Hypothalamus (tissue), 51 donors: ENCODE measurements around the gene TCF12.

Experiments used
- DNase-seq, 51 donors: peaks; one replicate each; lab custom pipeline; 2025; lab: John Stamatoyannopoulos, UW

The TCF12 gene

GRCh38 chr15:56918046-56918938 lies at the start of gene TCF12:
TSS of gene TCF12 (plus strand) at chr15:56918644. CDS start at chr15:56919914, 1,270 bp downstream.
- DNase-seq = peak; percentile 49 to 97 (median 88)

DNA sequence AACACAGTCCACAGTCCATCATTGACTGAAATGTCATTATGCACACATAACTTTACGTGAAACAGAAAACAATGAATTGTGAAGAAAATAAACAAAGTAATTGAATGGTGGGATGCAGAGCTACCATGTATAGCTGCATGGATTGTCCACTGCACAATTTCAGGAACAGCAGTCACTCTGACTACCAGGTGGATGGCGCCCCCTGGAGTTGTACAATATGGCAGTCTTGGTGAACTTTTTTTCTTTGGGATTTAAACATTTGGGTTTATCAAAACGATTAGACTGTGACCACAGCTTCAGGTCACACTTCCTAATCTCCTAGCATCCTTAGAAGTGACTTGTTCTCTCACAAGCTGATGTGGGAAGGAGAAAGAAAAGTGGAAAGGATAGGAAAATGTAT lies 48.9 kb upstream of the TCF12 start:
- peak in 29 of 51 donors; percentile 1 to 60 (median 18) for DNase-seq

- DNase-seq = peak in 1 of 51 donors; percentile 22
Measured at GRCh38 chr15:56871185-56871584, 47.3 kb upstream of the TCF12 start.

- peak in 1 of 51 donors; percentile 30 for DNase-seq
Measured at GRCh38 chr15:56871867-56872266, 46.6 kb upstream of the TCF12 start.

DNA sequence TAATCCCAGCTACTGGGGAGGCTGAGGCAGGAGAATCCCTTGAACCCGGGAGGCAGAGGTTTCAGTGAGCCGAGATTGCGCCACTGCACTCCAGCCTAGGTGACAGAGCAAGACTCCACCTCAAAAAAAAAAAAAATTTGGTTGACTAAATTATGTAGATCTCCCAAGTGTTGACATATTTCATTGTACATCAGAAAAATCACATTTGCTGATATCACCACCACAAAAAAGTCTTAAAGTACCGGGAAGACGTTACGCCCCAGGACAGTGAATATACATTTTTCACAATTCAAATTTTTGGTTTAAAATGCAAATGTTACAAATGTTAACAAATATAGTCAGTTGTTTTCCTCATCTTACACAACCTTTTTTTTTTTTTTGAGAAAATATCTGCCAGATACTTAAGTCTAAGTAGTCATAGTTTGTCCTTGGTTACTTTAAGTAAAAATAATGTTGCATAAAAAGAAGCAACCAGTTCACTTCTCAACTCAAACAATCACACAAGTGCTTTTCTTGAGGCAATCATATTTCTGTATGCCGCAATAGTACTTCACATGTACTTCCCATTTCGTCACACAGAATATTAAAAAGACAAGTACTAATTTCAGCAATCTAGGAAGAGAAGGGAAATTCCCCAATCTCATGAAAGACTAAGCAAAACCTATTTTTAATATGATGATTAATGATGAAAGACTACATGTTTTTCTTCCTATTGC lies 41.0 kb upstream of the TCF12 start:
- no peak for DNase-seq

DNA sequence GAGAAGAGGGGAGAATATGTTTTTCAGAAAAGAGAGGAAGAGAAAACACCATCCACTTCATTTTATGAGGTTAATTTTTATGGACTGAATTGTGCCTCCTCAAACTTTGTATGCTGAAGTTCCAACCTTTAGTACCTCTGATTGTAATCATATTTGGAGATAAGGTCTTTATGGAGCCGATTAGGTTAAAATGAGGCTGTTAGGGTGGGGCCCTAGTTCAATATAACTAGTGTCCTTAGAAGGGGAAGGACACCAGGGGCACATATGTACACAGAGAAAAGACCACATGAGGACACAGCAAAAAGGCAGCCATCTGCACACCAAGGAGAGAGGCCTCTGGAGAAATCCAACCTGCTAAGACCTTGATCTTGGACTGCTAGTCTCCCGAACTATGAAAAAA lies 38.9 kb upstream of the TCF12 start:
- DNase-seq = no peak

DNA sequence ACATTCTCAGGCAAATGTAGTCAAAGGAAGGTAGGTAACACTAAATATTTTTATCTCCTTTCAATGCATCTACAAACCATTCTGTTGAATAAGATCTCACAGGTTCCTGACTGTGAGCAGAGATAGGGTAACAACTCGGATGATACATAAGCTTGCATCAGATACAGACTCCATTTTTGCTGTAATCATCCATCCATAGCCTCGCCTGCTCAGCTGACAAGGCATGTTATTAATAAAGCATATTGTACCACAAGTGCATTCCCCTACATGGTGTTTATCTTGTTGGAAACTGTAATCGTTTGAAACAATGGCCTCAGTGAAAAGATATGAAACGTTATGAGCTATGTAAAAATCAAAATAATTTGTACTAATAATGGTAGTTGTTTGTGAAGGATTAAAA lies 35.4 kb upstream of the TCF12 start:
- no peak for DNase-seq

GRCh38 chr15:56886363-56886931 lies 32.0 kb upstream of the TCF12 start:
- peak in 6 of 51 donors; percentile 1 to 49 (median 24) for DNase-seq

- DNase-seq = peak; percentile 49 to 95 (median 90)
Measured at GRCh38 chr15:56886932-56887781, 31.3 kb upstream of the TCF12 start.

DNA sequence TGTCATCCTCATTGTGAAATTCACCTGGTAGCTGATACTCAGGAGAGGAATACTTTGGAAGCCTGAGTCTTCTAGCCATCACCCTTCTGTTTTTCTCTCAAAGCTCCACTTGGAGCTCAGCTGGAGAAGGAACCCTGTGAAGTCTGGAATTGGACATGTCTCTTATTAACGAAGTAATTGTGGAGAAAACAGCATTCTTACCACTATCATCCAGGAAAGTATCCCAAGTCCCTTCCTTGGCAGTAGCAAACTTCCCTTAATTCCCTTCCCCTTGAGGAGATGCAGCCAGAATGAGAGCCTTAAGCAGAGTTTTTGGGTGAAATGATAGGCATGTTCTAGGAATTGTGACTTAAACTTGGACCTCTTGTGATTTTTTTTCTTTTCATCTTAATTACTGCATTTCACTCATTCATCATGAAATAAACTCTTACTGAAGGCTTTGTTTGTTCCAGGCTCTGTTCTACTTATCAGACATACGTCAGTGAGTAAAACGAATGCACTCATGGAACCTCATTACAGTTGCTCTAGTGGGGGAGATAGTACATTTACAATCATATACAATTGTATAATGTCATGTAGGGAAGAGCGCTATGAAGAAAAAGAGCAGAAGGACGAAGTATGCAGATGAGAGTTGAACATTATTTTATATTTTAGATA lies 30.5 kb upstream of the TCF12 start:
- peak in 1 of 51 donors; percentile 79 for DNase-seq

GRCh38 chr15:56890038-56890437 lies 28.4 kb upstream of the TCF12 start:
- no peak for DNase-seq

DNA sequence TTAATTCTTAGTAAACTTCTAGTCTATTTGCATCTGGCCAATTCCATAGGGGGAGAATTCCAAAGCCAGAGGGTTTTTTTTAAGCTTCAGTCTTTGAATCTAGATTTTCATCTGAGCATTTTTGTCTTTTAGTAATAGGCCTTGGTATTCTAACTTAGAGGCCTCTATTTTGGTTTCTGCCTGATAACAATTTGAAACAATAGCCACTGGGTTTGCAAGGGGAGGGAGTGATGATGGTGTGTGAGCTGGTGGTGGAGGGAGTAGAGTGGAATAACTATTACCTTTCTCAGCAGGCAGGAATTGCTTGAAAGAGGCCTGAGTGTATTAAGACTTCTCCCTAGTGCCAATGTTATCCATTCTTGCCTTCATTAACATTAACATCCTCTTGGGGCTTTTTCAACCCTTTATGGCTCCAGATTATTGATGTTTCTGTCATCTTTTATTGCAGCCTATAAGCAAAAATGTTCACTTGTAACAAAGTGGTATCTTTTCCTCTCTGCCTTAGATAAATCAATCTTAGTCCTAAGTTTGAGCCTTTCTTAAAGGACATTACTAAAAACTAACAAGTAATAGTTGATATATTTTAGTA lies 26.5 kb upstream of the TCF12 start:
- no peak for DNase-seq

- DNase-seq = no peak
Measured at GRCh38 chr15:56892659-56893363, 25.6 kb upstream of the TCF12 start.

DNA sequence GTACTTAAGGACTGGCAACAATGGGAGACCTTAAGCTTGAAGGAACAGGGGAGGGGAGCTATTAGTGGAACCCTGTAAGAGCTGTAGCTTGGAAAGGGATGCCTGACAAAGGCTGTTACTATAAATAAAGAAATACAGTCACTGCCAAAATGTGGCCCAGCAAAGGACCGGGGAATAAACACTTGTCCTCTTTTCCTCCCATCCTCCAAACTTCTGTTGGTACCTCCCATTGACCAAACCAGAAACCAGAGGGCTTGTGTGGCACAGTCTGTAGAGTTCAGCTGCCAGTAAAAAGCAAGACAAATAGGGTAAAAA lies 25.1 kb upstream of the TCF12 start:
- no peak for DNase-seq

- no peak for DNase-seq
Measured at GRCh38 chr15:56894601-56895000, 23.8 kb upstream of the TCF12 start.

DNA sequence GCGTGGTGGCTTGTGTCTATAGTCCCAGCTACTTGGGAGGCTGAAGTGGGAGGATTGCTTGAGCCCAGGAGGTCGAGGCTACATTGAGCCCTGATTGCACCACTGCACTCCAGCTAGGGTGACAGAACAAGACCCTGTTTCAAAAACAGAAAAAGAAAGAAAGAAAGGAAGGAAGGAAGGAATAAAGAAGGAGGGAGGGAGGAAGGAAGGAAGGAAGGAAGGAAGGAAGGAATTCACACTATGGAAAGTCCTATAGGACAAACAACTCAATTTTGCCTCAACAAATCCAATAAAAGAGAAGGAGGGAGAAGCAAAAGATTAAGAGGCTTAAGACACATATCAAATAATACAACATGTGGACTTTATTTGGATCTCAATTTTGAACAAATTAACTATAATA lies 16.5 kb upstream of the TCF12 start:
- DNase-seq = no peak

DNA sequence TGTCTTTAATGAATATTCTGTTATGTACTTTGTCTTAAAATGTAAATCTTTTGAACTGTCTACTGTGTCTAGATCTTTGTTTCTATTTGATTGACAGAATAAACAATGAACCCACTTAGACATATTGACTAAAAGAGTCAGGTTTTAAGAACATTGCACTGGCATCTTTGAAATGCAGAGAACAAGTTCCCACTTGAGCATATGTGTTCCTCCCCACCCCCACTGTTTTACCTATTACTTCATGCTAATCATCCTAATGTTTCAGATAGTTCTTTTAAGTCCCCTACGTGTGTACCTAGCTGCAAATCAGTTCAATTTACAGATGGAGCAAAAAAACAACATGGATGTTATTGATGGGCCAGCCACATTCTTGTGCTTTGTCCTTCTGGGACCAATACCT lies 11.7 kb upstream of the TCF12 start:
- DNase-seq = no peak

DNA sequence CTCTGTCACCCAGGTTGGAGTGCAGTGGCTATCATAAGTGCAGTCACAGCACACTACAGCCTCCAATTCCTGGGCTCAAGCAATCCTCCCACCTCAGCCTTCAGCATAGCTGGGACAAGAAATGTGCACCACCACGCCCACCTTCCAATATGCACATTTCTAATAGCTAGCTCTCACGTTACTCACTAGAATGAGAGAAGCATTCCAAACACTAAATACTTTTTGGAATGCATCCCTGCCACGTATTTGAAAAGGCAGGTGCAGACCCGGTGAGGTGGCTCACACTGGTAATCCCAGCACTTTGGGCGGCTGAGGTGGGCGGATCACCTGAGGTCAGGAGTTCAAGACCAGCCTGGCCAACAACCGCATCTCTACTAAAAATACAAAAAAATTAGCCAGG lies 7.6 kb upstream of the TCF12 start:
- no peak for DNase-seq

GRCh38 chr15:56913241-56913640 lies 5.2 kb upstream of the TCF12 start:
- DNase-seq = no peak
